ENCODE measurements around the gene LYSMD1. TPM values are rescaled to one million over a fixed set of nuclear protein-coding genes. Genes with fewer than 3 reads are reported as not detected.

The LYSMD1 gene
- total RNA-seq, 1 donor from 2014 or later: 0.85 TPM

DNA sequence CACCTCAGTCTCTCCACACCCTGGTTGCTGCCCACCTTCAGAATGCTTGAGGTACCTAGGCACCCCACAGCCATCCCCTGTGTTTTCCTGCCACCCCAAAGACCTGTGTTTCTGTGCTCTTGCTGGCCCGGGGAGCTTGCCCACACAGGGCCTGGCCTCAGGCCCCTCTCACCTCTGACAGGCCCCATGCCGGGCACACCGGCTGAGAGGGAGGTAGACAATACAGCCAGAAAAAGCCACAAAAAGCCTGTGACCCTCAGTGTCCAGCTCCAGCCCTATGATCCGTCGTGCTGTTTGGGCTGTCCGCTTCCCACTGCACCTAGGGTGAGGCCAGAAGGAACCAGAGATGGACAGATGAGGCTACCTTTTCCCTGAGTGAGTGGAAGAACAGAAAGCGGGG lies 30.7 kb downstream of the LYSMD1 start:
- Histone ChIP-seq H3K4me3 (no peak overlapping the region), H3K27ac (no peak overlapping the region), H3K9me3 (no peaks in the 10 kb centered on the region), H3K27me3 (no peaks in the 10 kb centered on the region), H3K4me1 (no peaks in the 10 kb centered on the region), H3K36me3 (peaks cover 4 to 7% of the 10 kb centered on the region in 2 donors)
- TF ChIP-seq, protein P1, sequence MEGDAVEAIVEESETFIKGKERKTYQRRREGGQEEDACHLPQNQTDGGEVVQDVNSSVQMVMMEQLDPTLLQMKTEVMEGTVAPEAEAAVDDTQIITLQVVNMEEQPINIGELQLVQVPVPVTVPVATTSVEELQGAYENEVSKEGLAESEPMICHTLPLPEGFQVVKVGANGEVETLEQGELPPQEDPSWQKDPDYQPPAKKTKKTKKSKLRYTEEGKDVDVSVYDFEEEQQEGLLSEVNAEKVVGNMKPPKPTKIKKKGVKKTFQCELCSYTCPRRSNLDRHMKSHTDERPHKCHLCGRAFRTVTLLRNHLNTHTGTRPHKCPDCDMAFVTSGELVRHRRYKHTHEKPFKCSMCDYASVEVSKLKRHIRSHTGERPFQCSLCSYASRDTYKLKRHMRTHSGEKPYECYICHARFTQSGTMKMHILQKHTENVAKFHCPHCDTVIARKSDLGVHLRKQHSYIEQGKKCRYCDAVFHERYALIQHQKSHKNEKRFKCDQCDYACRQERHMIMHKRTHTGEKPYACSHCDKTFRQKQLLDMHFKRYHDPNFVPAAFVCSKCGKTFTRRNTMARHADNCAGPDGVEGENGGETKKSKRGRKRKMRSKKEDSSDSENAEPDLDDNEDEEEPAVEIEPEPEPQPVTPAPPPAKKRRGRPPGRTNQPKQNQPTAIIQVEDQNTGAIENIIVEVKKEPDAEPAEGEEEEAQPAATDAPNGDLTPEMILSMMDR (IDR thresholded peaks at IDR 0.05): no peak
- intact Hi-C loops (cut with DNase I): no loop called here
- no peak for DNase-seq (ENCODE audit: low spot score in 2 of 2)

GRCh38 chr1:151134396-151134795 lies 31.3 kb downstream of the LYSMD1 start:
- Histone ChIP-seq H3K36me3 (peaks cover 4 to 7% of the 10 kb centered on the region in 2 donors), H3K9me3 (no peaks in the 10 kb centered on the region), H3K27me3 (no peaks in the 10 kb centered on the region), H3K27ac (no peak overlapping the region), H3K4me3 (no peak overlapping the region), H3K4me1 (no peaks in the 10 kb centered on the region)
- TF ChIP-seq, protein P1 (IDR thresholded peaks at IDR 0.05): no peak
- intact Hi-C loops (cut with DNase I): no loop called here
- no peak for DNase-seq (ENCODE audit: low spot score in 2 of 2)

- Histone ChIP-seq H3K27ac (no peak overlapping the region), H3K4me3 (no peak overlapping the region), H3K4me1 (no peaks in the 10 kb centered on the region), H3K9me3 (no peaks in the 10 kb centered on the region), H3K27me3 (no peaks in the 10 kb centered on the region), H3K36me3 (peaks cover 4 to 7% of the 10 kb centered on the region in 2 donors)
- DNase-seq (ENCODE audit: low spot score in 2 of 2): no peak
- intact Hi-C loops (cut with DNase I): no loop called here
- TF ChIP-seq, protein P1 (IDR thresholded peaks at IDR 0.05): no peak
These were observed 32.5 kb downstream of the LYSMD1 start for GRCh38 chr1:151133018-151133806.

- Histone ChIP-seq H3K27me3 (no peaks in the 10 kb centered on the region), H3K36me3 (peaks cover 4 to 7% of the 10 kb centered on the region in 2 donors), H3K9me3 (no peaks in the 10 kb centered on the region), H3K4me3 (no peak overlapping the region), H3K27ac (no peak overlapping the region), H3K4me1 (no peaks in the 10 kb centered on the region)
- DNase-seq (ENCODE audit: low spot score in 2 of 2): no peak
- intact Hi-C loops (cut with DNase I): no loop called here
- TF ChIP-seq, protein P1 (IDR thresholded peaks at IDR 0.05): no peak
These were observed 33.2 kb downstream of the LYSMD1 start for GRCh38 chr1:151132335-151133017.

GRCh38 chr1:151131701-151132334 lies 33.9 kb downstream of the LYSMD1 start:
- intact Hi-C loops (cut with DNase I): no loop called here
- H3K4me3 ChIP-seq: peak overlapping the region; percentile 45 to 62
- DNase-seq (ENCODE audit: low spot score in 2 of 2): no peak
- no peaks in the 10 kb centered on the region for H3K4me1 ChIP-seq
- TF ChIP-seq, protein P1 (IDR thresholded peaks at IDR 0.05): no peak
- H3K36me3 ChIP-seq: peaks cover 4 to 5% of the 10 kb centered on the region in 2 donors
- no peaks in the 10 kb centered on the region for H3K9me3 ChIP-seq
- H3K27me3 ChIP-seq: no peaks in the 10 kb centered on the region
- H3K27ac ChIP-seq: peak overlapping the region; percentile 25 to 44
